ENCODE data around the gene ACBD4.
"Not testable (repeated sequence)": the region's sequence is repeated elsewhere in the genome, so short reads cannot be mapped to it uniquely, and the experiment has no call there.

Gene ACBD4

DNA sequence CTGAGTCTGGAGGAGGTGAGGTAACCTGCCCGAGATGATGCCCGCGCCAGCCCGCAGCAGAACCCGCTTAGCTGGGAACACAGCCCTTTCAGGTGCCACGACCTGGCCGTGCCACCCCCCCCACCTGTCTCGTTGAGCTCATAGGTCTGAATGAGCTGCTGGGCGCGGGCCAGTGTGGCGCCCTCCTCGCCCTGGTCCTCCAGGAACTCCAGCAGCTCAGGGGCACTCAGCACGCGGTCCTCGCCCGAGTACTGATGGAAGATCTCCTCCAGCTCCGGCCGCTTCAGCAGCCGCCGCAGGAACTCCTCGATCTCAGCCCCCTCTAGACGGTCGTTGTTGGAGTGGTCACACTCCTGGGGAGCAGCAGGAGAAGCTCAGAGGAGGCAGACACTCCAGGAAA is 16.8 kb upstream of the ACBD4 start:
- no peak for DNase-seq (ENCODE audit: low read depth)
- TF ChIP-seq, protein P1, sequence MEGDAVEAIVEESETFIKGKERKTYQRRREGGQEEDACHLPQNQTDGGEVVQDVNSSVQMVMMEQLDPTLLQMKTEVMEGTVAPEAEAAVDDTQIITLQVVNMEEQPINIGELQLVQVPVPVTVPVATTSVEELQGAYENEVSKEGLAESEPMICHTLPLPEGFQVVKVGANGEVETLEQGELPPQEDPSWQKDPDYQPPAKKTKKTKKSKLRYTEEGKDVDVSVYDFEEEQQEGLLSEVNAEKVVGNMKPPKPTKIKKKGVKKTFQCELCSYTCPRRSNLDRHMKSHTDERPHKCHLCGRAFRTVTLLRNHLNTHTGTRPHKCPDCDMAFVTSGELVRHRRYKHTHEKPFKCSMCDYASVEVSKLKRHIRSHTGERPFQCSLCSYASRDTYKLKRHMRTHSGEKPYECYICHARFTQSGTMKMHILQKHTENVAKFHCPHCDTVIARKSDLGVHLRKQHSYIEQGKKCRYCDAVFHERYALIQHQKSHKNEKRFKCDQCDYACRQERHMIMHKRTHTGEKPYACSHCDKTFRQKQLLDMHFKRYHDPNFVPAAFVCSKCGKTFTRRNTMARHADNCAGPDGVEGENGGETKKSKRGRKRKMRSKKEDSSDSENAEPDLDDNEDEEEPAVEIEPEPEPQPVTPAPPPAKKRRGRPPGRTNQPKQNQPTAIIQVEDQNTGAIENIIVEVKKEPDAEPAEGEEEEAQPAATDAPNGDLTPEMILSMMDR (conservative IDR thresholded peaks at IDR 0.05; ENCODE audit: control insufficient read depth, insufficient read depth, low read depth, low read length), result no peak
- no peak overlapping the region for H3K4me3 ChIP-seq (ENCODE audit: control insufficient read depth, low read depth, low read length)

DNA sequence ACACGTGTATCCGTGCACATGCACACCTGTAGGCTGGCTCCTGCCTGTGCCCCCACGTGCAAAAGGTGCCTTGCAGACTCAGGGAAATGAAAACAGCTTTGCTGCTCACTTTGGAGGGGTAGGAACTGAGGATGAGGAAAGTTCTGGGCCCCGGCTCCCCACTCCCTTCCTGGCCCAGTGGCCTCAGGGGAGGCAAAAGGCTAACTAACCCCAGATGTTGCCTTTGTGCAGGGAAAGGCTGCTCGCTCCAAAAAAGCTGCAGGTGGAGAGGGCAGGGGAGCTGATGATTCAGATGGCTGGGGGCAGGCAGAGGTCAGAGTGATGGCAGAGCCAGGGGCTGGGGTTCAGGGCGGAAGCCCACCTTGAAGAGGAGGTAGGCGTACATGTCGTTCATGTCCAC is 15.5 kb upstream of the ACBD4 start:
- no peak overlapping the region for H3K4me3 ChIP-seq (ENCODE audit: control insufficient read depth, low read depth, low read length)
- TF ChIP-seq, protein P1 (conservative IDR thresholded peaks at IDR 0.05; ENCODE audit: control insufficient read depth, insufficient read depth, low read depth, low read length), result no peak
- DNase-seq (ENCODE audit: low read depth), result no peak

DNA sequence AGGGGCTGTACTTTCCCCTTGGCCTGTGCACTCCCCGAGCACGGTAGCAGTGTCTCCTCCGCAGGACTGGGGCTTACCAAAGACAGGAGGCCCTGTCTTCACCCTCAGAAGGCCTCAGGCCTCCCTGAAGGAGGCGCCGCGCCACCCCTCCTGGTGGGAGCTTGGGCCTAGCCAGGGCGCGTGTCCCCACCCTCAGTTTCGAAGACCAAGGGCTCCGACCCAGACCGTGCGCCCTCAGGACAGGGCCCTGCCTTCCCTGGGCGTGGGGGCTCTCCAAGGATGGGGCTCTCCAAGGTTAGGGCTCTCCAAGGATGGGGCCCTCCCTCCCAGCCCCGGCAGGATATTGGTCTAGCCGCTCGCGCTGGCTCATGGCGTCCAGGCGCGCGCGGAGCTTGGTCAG is 14.9 kb upstream of the ACBD4 start:
- TF ChIP-seq, protein P1 (conservative IDR thresholded peaks at IDR 0.05; ENCODE audit: control insufficient read depth, insufficient read depth, low read depth, low read length), result no peak
- no peak for DNase-seq (ENCODE audit: low read depth)
- no peak overlapping the region for H3K4me3 ChIP-seq (ENCODE audit: control insufficient read depth, low read depth, low read length)

DNA sequence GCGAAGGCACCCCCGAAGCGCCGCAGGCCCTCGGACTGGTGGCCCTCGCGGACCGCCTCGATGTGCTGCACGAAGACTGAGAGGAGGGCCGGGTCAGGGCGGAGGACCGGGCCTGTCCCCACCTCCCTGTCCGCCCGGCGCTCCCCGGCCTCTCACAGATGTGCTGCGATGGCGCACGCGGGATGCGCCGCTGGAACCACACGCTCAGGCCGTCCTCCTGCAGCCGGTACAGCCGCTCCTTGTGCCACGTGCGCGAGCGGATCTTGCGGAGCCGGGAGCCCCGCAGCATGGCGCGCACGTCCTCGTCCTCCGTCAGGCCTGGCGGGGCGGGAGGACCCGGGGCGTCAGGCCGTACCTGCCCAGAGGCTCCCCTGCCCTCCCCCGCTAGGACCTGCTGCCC is 14.4 kb upstream of the ACBD4 start:
- DNase-seq (ENCODE audit: low read depth), result no peak
- TF ChIP-seq, protein P1 (conservative IDR thresholded peaks at IDR 0.05; ENCODE audit: control insufficient read depth, insufficient read depth, low read depth, low read length), result no peak

DNA sequence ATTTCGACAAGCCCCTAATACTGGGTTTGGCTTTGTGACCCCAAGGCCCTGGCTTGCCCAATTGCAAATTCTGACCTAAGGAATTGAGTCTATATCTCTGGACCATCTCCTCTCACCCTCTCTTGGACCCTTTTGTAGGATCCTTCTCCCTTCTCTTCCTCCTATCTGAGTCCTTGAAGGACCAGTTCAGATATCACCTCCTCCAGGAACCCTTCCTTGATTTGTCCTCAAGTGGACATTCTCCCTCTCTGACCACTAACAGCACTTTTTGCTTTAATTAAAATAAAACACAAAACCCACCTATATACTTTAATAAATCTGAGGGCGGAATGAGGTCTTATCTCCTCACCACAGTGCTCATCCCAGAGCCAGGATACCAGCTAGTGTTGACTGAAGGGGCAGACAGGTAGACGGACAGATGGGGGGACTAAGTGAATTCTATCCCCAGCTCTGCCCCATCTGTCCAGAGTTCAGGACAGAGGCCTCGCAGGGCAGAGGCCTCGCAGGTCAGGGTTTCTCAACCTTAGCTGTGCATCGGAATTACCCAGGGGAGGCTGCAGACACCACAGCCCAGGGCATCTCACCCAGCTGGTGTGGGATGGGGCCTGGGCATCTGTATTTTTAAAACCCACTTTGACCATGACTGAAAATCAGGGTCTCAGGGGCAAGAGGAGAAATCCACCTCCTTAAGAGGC is 12.3 kb upstream of the ACBD4 start:
- no peak for DNase-seq (ENCODE audit: low read depth)
- TF ChIP-seq, protein P1 (conservative IDR thresholded peaks at IDR 0.05; ENCODE audit: control insufficient read depth, insufficient read depth, low read depth, low read length), result no peak

More for the DNA sequence above, 14.4 kb upstream of the ACBD4 start:
- H3K4me3 ChIP-seq (ENCODE audit: control insufficient read depth, low read depth, low read length), result no peak overlapping the region

DNA sequence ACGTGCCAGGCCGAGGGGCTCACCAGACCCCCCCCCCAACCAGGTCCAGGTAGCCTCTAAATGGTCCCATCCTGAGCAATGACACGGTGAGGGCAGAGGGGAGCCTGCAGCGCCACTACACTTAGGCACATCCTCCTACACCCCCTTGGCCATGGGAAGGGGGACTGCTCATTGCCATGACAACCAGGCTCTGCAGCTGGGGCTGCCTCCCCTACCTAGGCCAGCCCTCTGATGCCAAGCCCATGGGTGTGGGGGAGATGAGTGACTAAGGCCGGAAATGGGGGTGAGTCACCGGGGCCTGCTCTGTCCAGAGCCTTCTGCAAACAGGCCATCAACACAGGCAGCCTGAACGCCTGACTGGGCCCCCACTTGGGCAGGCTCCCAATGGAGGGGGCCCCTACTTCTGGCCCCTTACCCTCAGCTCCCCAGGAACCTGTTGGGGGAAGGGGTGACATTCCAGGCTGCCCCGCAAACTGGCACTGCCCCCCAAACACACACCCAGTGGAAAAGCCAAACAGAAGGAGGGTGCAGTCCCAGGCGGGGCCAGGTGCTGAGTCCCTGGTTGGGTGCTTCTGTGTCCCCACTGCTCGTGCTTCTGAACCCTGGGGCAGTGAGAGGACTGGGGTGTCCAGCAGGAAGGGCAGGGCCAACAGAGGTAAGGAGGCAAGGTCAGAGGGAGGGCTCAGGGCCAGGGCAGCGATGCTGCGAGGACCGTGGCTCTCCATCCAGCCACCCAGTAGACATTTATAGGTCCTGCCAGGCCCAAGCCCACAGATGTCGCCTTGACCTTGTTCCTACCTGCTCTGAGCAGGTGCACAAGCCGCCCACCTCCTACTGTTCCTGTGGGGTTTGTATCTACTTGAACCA is 11.3 kb upstream of the ACBD4 start:
- DNase-seq (ENCODE audit: low read depth), result peak; percentile 86
- no peak overlapping the region for H3K4me3 ChIP-seq (ENCODE audit: control insufficient read depth, low read depth, low read length)
- TF ChIP-seq, protein P1 (conservative IDR thresholded peaks at IDR 0.05; ENCODE audit: control insufficient read depth, insufficient read depth, low read depth, low read length), result no peak

More for the DNA sequence above, 12.3 kb upstream of the ACBD4 start:
- H3K4me3 ChIP-seq (ENCODE audit: control insufficient read depth, low read depth, low read length), result no peak overlapping the region

DNA sequence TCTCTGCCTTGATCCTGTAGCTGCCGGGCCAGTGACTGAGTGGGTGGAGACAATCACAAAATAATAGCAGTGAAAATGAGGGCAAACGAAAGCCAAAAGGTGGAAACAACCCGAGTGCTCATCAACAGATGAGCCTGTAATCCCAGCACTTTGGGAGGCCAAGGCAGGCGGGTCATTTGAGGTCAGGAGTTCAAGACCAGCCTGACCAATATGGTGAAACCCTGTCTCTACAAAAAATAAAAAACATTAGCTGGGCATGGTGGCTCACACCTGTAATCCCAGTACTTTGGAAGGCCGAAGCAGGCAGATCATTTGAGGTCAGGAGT is 10.7 kb upstream of the ACBD4 start:
- not testable (repeated sequence) for H3K4me3 ChIP-seq (ENCODE audit: control insufficient read depth, low read depth, low read length)

More for the DNA sequence above, 10.7 kb upstream of the ACBD4 start:
- not testable (repeated sequence) for DNase-seq (ENCODE audit: low read depth)
